ENCODE results near the gene MC1R. TPM values are rescaled to one million over a fixed set of nuclear protein-coding genes. Genes with fewer than 3 reads are reported as not detected.

MC1R gene
- total and polyA plus RNA-seq, 2 of the 8 experiments (the other 6 are each of a cell fraction or from before 2014, with no cell fraction given) = 2.2 to 2.9 TPM

GRCh38 chr16:89893642-89894548 lies 24.8 kb upstream of the MC1R start:
- no peak overlapping the region for H2BK20ac ChIP-seq (ENCODE audit: low read length)
- H3K23ac ChIP-seq (ENCODE audit: insufficient read length) = no peak overlapping the region
- H3K56ac ChIP-seq (replicated peaks; ENCODE audit: insufficient read length, low read depth, low read length) = no peak overlapping the region
- H4K20me1 ChIP-seq (replicated peaks in 1 of 2; ENCODE audit: control insufficient read depth in 1 of 2, insufficient read depth in 2 of 2, low read length in 2 of 2) = peaks cover 5 to 16% of the 10 kb centered on the region in 2 experiments
- H2BK5ac ChIP-seq (ENCODE audit: low read depth, low read length) = peak overlapping the region; percentile 52; the same call in 1 of the 2 replicates
- DNase-seq (ENCODE audit: low read depth in 1 of 2, low spot score in 2 of 2) (no peak), FAIRE-seq (no peak)
- ChIA-PET POLR2A (ENCODE audit: partially characterized antibody) (interaction anchor here (0.5 to 1.5 kb wide), 4 partner anchors 10 to 379 kb away, joined by 3 to 6 read pairs (median 4); partner anchors contain the start of gene TUBB3), CTCF (ENCODE audit: partially characterized antibody) (interaction anchor here (0.7 to 4.9 kb wide), 2 partner anchors 16 to 37 kb away, joined by 3 to 41 read pairs; no protein-coding TSS in a partner anchor)
- no peaks in the 10 kb centered on the region for H3K9me3 ChIP-seq (ENCODE audit: insufficient read depth in 2 of 2, low read depth in 1 of 2, low read length in 1 of 2)
- H2AFZ ChIP-seq (ENCODE audit: low read length) = no peak overlapping the region
- H3K4me3 ChIP-seq (ENCODE audit: extremely low read depth in 1 of 4, insufficient read depth in 2 of 4, low read depth in 3 of 4, low read length in 4 of 4) = no peak overlapping the region
- H3K4ac ChIP-seq (replicated peaks; ENCODE audit: insufficient read length, low read depth, low read length) = no peak overlapping the region
- no peak overlapping the region for H4K5ac ChIP-seq (ENCODE audit: insufficient read length, low read depth, low read length)
- peaks cover 3 to 31% (median 18%) of the 10 kb centered on the region in 4 experiments; a peak in 7 of 8 replicates for H3K36me3 ChIP-seq (ENCODE audit: control insufficient read depth in 2 of 4, insufficient read depth in 4 of 4, low read length in 3 of 4)
- no peak overlapping the region for H2AK5ac ChIP-seq (ENCODE audit: low read depth, low read length)
- no peak overlapping the region for H4K91ac ChIP-seq (replicated peaks; ENCODE audit: insufficient read length, low read length)
- H3K79me2 ChIP-seq (ENCODE audit: control insufficient read depth in 1 of 2, insufficient read depth in 2 of 2, low read length in 2 of 2) = no peaks in the 10 kb centered on the region
- no peak overlapping the region for H4K8ac ChIP-seq (ENCODE audit: extremely low read depth, insufficient read depth, low read length)
- H2BK12ac ChIP-seq (ENCODE audit: low read depth, low read length) = no peak overlapping the region
- H3K18ac ChIP-seq (ENCODE audit: extremely low read depth, low read length) = no peak overlapping the region
- no peak overlapping the region for H3K4me2 ChIP-seq (ENCODE audit: insufficient read depth in 1 of 2, low read depth in 2 of 2, low read length in 2 of 2)
- H3K27ac ChIP-seq (ENCODE audit: low read depth, low read length) = no peak overlapping the region
- no peak overlapping the region for H3K9ac ChIP-seq (replicated peaks in 1 of 4; ENCODE audit: extremely low read depth in 1 of 4, low read depth in 3 of 4, low read length in 3 of 4)
- H2BK120ac ChIP-seq (replicated peaks; ENCODE audit: low read depth, low read length) = no peak overlapping the region
- H3K14ac ChIP-seq (ENCODE audit: insufficient read length) = no peak overlapping the region
- no peaks in the 10 kb centered on the region for H3K27me3 ChIP-seq (replicated peaks in 1 of 4; ENCODE audit: control insufficient read depth in 3 of 4, extremely low read depth in 1 of 4, insufficient read depth in 3 of 4, low read length in 3 of 4)
- WGBS, 2 experiments (ENCODE audit: extremely low coverage in 1 of 2, insufficient coverage in 1 of 2, insufficient read length in 1 of 2, insufficient replicate concordance in 2 of 2, low coverage in 1 of 2, low lambda C conversion rate in 2 of 2, missing lambda C conversion rate in 1 of 2) = 93% methylated on average over 22 of the region's 45 CpGs; no CpG with 5 or more reads in 1 of the 2 experiments
- H3K79me1 ChIP-seq (ENCODE audit: low read depth, low read length) = peaks cover 2% of the 10 kb centered on the region; the same call in 1 of the 2 replicates
- no peak overlapping the region for H2BK15ac ChIP-seq (ENCODE audit: low read length)
- no peaks in the 10 kb centered on the region for H3K4me1 ChIP-seq (replicated peaks in 1 of 4; ENCODE audit: control insufficient read depth in 3 of 4, insufficient read depth in 4 of 4, low read length in 3 of 4)
- no peaks in the 10 kb centered on the region for H3K23me2 ChIP-seq (ENCODE audit: low read depth, low read length)
- TF ChIP-seq RNF2 (IDR thresholded peaks at IDR 0.05; ENCODE audit: borderline replicate concordance, low read depth, low read length, missing control alignments, poor library complexity, severe bottlenecking) = no peak
- TF ChIP-seq JUN (IDR thresholded peaks at IDR 0.05; ENCODE audit: low read depth, low read length) = no peak
- TF ChIP-seq CEBPB (IDR thresholded peaks at IDR 0.05; ENCODE audit: low read depth, low read length) = no peak
- no peak for TF ChIP-seq KDM4A (IDR thresholded peaks at IDR 0.05; ENCODE audit: low read depth, low read length, severe bottlenecking)
- no peak for TF ChIP-seq SIRT6 (IDR thresholded peaks at IDR 0.05; ENCODE audit: low read length)
- TF ChIP-seq E2F6 (IDR thresholded peaks at IDR 0.05) = no peak
- TF ChIP-seq YY1 (IDR thresholded peaks at IDR 0.05; ENCODE audit: low read depth, low read length) = no peak
- no peak for TF ChIP-seq FOSL1 (IDR thresholded peaks at IDR 0.05; ENCODE audit: insufficient read depth, low read depth, low read length)
- TF ChIP-seq CREB1 (IDR thresholded peaks at IDR 0.05) = no peak
- TF ChIP-seq RBBP5 (IDR thresholded peaks at IDR 0.05; ENCODE audit: borderline replicate concordance, low read depth, low read length) = no peak
- no peak for TF ChIP-seq SAP30 (IDR thresholded peaks at IDR 0.05; ENCODE audit: insufficient read depth, insufficient replicate concordance, low read length)
